Transverse colon (tissue), 4 donors: ENCODE data around the gene PARP4. TPM values are rescaled to one million over a fixed set of nuclear protein-coding genes. Genes with fewer than 3 reads are reported as not detected.

ENCODE experiments used
- DNase-seq: peaks from one replicate; pipeline ENCODE4 v3.0.0-alpha.2; 2019
- H3K27ac ChIP-seq, 4 donors: fragments of 200-600 bp; sonication (generic); 2 replicates each; pipeline ENCODE4 v1.5.1; 2016 to 2018; ENCODE audit warnings: inconsistent platforms in 4 of 4
- H3K27me3 ChIP-seq: fragments of 200-600 bp; sonication (generic); 2 replicates; pipeline ENCODE4 v1.5.1; 2017; ENCODE audit warnings: inconsistent platforms
- H3K36me3 ChIP-seq, 4 donors: fragments of 200-600 bp; sonication (generic); 2 replicates each; pipeline ENCODE4 v1.5.1; 2017 to 2019; ENCODE audit warnings: inconsistent platforms in 4 of 4
- H3K4me1 ChIP-seq, 4 donors: fragments of 200-600 bp; sonication (generic); 2 replicates each; pipeline ENCODE4 v1.5.1; 2017 to 2020; ENCODE audit warnings: inconsistent platforms in 4 of 4
- H3K4me3 ChIP-seq, 4 donors: fragments of 200-600 bp; sonication (generic); 1 replicate in 1 of 4; 2 replicates in 3 of 4; pipeline versions ENCODE4 v1.5.1 to v1.6.1; 2017 to 2019; ENCODE audit warnings: inconsistent platforms in 4 of 4
- H3K9me3 ChIP-seq, 2 donors: fragments of 200-600 bp; sonication (generic); 2 replicates each; pipeline ENCODE4 v1.5.1; 2017 to 2019; ENCODE audit warnings: inconsistent platforms in 2 of 2
- CTCF ChIP-seq, 5 experiments: fragments of 200-600 bp in 3 of 5; fragments of 450-650 bp in 2 of 5; sonication (generic) in 3 of 5; IDR thresholded peaks; 1 replicate in 2 of 5; 2 replicates in 3 of 5; pipeline ENCODE4 v1.5.1; 2016 to 2017; ENCODE audit warnings: antibody characterized with exemption in 5 of 5, inconsistent platforms in 3 of 5, mild to moderate bottlenecking in 2 of 5, moderate library complexity in 1 of 5
- EP300 ChIP-seq: sonication (generic); formaldehyde crosslinking; IDR thresholded peaks from one replicate; pipeline ENCODE4 v1.6.1; 2017; ENCODE audit warnings: antibody characterized with exemption, low read depth
- POLR2A ChIP-seq: fragments of 450-650 bp; IDR thresholded peaks from one replicate; pipeline ENCODE4 v1.6.1; 2016; ENCODE audit warnings: antibody characterized with exemption, mild to moderate bottlenecking, moderate library complexity
- POLR2AphosphoS5 ChIP-seq, 3 donors: sonication (generic); formaldehyde crosslinking; IDR thresholded peaks; one replicate each; pipeline ENCODE4 v1.6.1; 2016; ENCODE audit warnings: antibody characterized with exemption in 3 of 3
- WGBS, 2 donors: methylation state at CpG; one replicate each; pipeline ENCODE4 v1.1.5; 2018; ENCODE audit warnings: low coverage in 1 of 2; 5-methylcytosine and 5-hydroxymethylcytosine counted together
- in situ Hi-C, 4 donors: fragments of 200-750 bp; cut with MboI; loops; one replicate each; pipeline versions ENCODE4 v1.15.0 to v1.15.1; 2017; ENCODE audit warnings: low sequenced_read_pairs in 3 of 4, low pct_ligation_motif_present in 1 of 4, low pct_unique_long_range_greater_than_20kb in 1 of 4
- intact Hi-C: fragments of 100-400 bp; cut with DNase I; formaldehyde crosslinking; loops from one replicate; pipeline ENCODE4 v1.15.1; 2023; ENCODE audit warnings: low total_unique reads
- total RNA-seq, 4 donors: library from RNA; depleted of rRNA; stranded (reverse); fragments of >200 nt; gene quantifications; one replicate each; pipeline ENCODE4 v1.1.0, GENCODE V29; 2016

PARP4 gene
- total RNA-seq, 4 donors from 2014 or later: 120 to 176 (median 147) TPM

- Histone ChIP-seq H3K4me1 (no peaks in the 10 kb centered on the region), H3K27me3 (peaks cover 49% of the 10 kb centered on the region), H3K36me3 (no peaks in the 10 kb centered on the region), H3K9me3 (no peaks in the 10 kb centered on the region), H3K4me3 (no peak overlapping the region), H3K27ac (no peak overlapping the region)
- in situ Hi-C loops: no loop called here
- TF ChIP-seq POLR2AphosphoS5 (IDR thresholded peaks at IDR 0.05) (no peak), POLR2A (no peak), CTCF (IDR thresholded peaks at IDR 0.05) (no peak), EP300 (no peak)
- intact Hi-C loops: no loop called here
- DNase-seq: no peak
- 71 to 82% methylated on average over 1 to 4 of the region's 4 CpGs for WGBS, 2 donors
Observed at GRCh38 chr13:24528816-24529398, 16.3 kb upstream of the PARP4 start.

GRCh38 chr13:24527266-24527775 lies 14.7 kb upstream of the PARP4 start:
- in situ Hi-C loops (no loop called here), intact Hi-C loops (no loop called here)
- Histone ChIP-seq H3K36me3 (no peaks in the 10 kb centered on the region), H3K27ac (no peak overlapping the region), H3K4me3 (no peak overlapping the region), H3K4me1 (no peaks in the 10 kb centered on the region), H3K9me3 (no peaks in the 10 kb centered on the region), H3K27me3 (peaks cover 39% of the 10 kb centered on the region)
- DNase-seq: no peak
- WGBS, 2 donors: 60 to 73% methylated on average over 6 of the region's 6 CpGs
- TF ChIP-seq EP300: no peak
- no peak for TF ChIP-seq POLR2A
- no peak for TF ChIP-seq POLR2AphosphoS5 (IDR thresholded peaks at IDR 0.05)
- no peak for TF ChIP-seq CTCF (IDR thresholded peaks at IDR 0.05)

- H3K4me1 ChIP-seq: no peaks in the 10 kb centered on the region
- H3K27ac ChIP-seq: no peak overlapping the region
- H3K9me3 ChIP-seq: no peaks in the 10 kb centered on the region
- no peak for DNase-seq
- no peaks in the 10 kb centered on the region for H3K36me3 ChIP-seq
- peaks cover 8% of the 10 kb centered on the region for H3K27me3 ChIP-seq
- 80 to 86% methylated on average over 1 of the region's 1 CpG for WGBS, 2 donors
- TF ChIP-seq CTCF (IDR thresholded peaks at IDR 0.05) (no peak), POLR2AphosphoS5 (IDR thresholded peaks at IDR 0.05) (no peak), EP300 (no peak)
- intact Hi-C loops (no loop called here), in situ Hi-C loops (no loop called here)
- H3K4me3 ChIP-seq: no peak overlapping the region
Observed at GRCh38 chr13:24520733-24521132, 8.2 kb upstream of the PARP4 start.

- Histone ChIP-seq H3K4me1 (peaks cover 0 to 7% (median 6%) of the 10 kb centered on the region in 4 donors), H3K27ac (no peak overlapping the region), H3K36me3 (no peaks in the 10 kb centered on the region), H3K27me3 (no peaks in the 10 kb centered on the region), H3K4me3 (no peak overlapping the region), H3K9me3 (no peaks in the 10 kb centered on the region)
- TF ChIP-seq EP300: no peak
- TF ChIP-seq POLR2A: no peak
- TF ChIP-seq POLR2AphosphoS5 (IDR thresholded peaks at IDR 0.05): no peak
- no peak for TF ChIP-seq CTCF (IDR thresholded peaks at IDR 0.05)
- 40 to 91% methylated on average over 2 to 6 of the region's 6 CpGs for WGBS, 2 donors
- no peak for DNase-seq
- in situ Hi-C loops (no loop called here), intact Hi-C loops (loop anchor here (10.0 kb wide), 1 partner anchor 788 kb away; the partner anchor contains the start of gene NUP58)
Observed at GRCh38 chr13:24516919-24517318, 4.3 kb upstream of the PARP4 start.
